DOHH2 (cell line): ENCODE measurements around the gene PRPF8.

ENCODE experiments used
- H3F3A ChIP-seq: fragments of 200-600 bp; sonication (generic), shearing (Covaris generic); 2 replicates; pipeline ENCODE4 v1.6.0; 2016; ENCODE audit warnings: antibody characterized with exemption, mild to moderate bottlenecking; ENCODE audit not compliant: control insufficient read depth, insufficient read depth
- H3K27ac ChIP-seq: fragments of 200-600 bp; sonication (generic); 2 replicates; pipeline ENCODE4 v1.5.1; 2014; ENCODE audit warnings: low read depth, mild to moderate bottlenecking, low read length, moderate library complexity
- H3K27me3 ChIP-seq: fragments of 200-600 bp; sonication (generic); 2 replicates; pipeline ENCODE4 v1.6.1; 2014; ENCODE audit warnings: mild to moderate bottlenecking, low read length, mixed read lengths; ENCODE audit not compliant: control insufficient read depth
- H3K36me3 ChIP-seq: fragments of 200-600 bp; sonication (generic); 2 replicates; pipeline ENCODE4 v1.6.1; 2014; ENCODE audit warnings: mild to moderate bottlenecking, low read length, moderate library complexity, mixed read lengths; ENCODE audit not compliant: control insufficient read depth
- H3K4me1 ChIP-seq: fragments of 200-600 bp; sonication (generic); 2 replicates; pipeline ENCODE4 v1.6.1; 2014; ENCODE audit warnings: mild to moderate bottlenecking, low read length, mixed read lengths; ENCODE audit not compliant: control insufficient read depth
- H3K4me2 ChIP-seq: fragments of 200-600 bp; sonication (generic); 2 replicates; pipeline ENCODE4 v1.6.0; 2014; ENCODE audit warnings: mild to moderate bottlenecking, low read length, moderate library complexity
- H3K4me3 ChIP-seq: fragments of 200-600 bp; sonication (generic); 2 replicates; pipeline ENCODE4 v1.5.1; 2014; ENCODE audit warnings: mild to moderate bottlenecking, low read length, mixed read lengths
- H3K79me2 ChIP-seq: fragments of 200-600 bp; sonication (generic); 2 replicates; pipeline ENCODE4 v1.6.1; 2014; ENCODE audit warnings: mild to moderate bottlenecking, low read length, mixed read lengths; ENCODE audit not compliant: control insufficient read depth
- H3K9me2 ChIP-seq: fragments of 200-600 bp; sonication (generic); replicated peaks from 2 replicates; pipeline ENCODE4 v1.6.1; 2014; ENCODE audit warnings: mild to moderate bottlenecking, low read length, mixed read lengths; ENCODE audit not compliant: control insufficient read depth
- H3K9me3 ChIP-seq: fragments of 200-600 bp; sonication (generic); 2 replicates; pipeline ENCODE4 v1.6.1; 2014; ENCODE audit warnings: antibody characterized with exemption, low read length, mixed read lengths; ENCODE audit not compliant: control insufficient read depth, insufficient read depth
- H4K20me1 ChIP-seq: fragments of 200-600 bp; sonication (generic); 2 replicates; pipeline ENCODE4 v1.6.0; 2014; ENCODE audit warnings: low read depth, mild to moderate bottlenecking, antibody characterized with exemption, low read length, moderate library complexity; ENCODE audit not compliant: control insufficient read depth, insufficient read depth
- CTCF ChIP-seq: fragments of 200-600 bp; sonication (generic); IDR thresholded peaks from one replicate; pipeline ENCODE4 v1.5.1; 2014; ENCODE audit warnings: antibody characterized with exemption, mild to moderate bottlenecking, low read depth, low read length; ENCODE audit not compliant: poor library complexity, severe bottlenecking
- EZH2phosphoT487 ChIP-seq: fragments of 200-600 bp; sonication (generic); IDR thresholded peaks from 2 replicates; pipeline ENCODE4 v1.6.1; 2017; ENCODE audit warnings: borderline replicate concordance, mild to moderate bottlenecking, antibody characterized with exemption, low read length, moderate library complexity, mixed read lengths

PRPF8 gene

DNA sequence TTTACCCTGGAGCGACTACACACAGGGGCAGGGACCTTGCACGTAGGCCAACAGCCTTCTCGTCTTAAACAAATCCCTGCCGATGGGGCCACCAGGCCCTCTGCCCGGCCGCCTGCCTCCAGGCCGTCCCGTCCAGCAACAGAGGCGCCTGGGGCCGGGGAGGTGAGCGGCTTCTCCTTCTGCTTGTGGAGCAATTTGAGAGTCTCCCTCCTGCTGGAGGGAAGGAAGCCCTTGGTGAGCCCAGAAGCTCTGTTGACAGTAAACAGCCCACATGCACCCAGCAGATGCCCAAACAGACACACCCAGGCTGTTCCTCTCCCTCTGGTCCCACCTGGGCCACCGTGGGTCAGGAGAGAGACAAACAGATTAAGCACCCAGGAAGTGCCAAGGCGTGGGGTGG, 64.2 kb downstream of the PRPF8 start:
- peaks cover 74% of the 10 kb centered on the region for H3K79me2 ChIP-seq
- no peak overlapping the region for H3K4me2 ChIP-seq
- no peaks in the 10 kb centered on the region; the same call in 1 of the 2 replicates for H3F3A ChIP-seq
- H3K9me2 ChIP-seq = no peaks in the 10 kb centered on the region
- no peak overlapping the region for H3K27ac ChIP-seq
- TF ChIP-seq EZH2phosphoT487 = no peak
- TF ChIP-seq CTCF = no peak
- no peaks in the 10 kb centered on the region for H3K27me3 ChIP-seq
- H3K4me3 ChIP-seq = no peak overlapping the region
- peaks cover 78% of the 10 kb centered on the region for H3K36me3 ChIP-seq
- H3K4me1 ChIP-seq = peaks cover 10% of the 10 kb centered on the region
- H3K9me3 ChIP-seq = no peaks in the 10 kb centered on the region
- no peaks in the 10 kb centered on the region for H4K20me1 ChIP-seq

DNA sequence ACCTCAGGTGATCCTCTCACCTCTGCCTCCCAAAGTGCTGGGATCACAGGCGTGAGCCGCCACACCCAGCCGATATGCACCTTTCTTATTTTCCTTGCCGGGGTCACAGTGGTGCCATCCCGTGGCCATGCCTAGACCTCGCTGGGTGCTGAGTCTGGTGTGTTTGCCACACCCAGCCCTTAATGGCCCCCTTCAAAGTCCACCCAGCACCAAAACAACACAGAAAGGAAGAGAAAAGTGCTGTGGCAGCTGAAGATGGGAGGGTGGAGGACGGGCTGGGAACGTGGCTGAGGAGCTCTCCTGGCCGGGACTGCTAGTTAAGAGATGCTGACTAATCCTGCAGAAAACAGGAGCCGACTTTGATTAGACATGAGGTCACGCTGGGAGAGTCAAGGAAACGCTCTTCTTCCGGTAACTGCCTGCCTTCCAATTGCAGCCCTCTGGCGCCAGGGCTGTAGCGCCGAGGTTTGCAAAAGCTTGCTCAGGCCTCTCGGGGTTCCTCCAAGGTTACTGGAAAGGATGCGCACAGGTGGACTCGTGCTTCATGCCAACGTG, 67.0 kb downstream of the PRPF8 start:
- Histone ChIP-seq H3K4me2 (no peak overlapping the region), H4K20me1 (no peaks in the 10 kb centered on the region), H3K9me2 (no peaks in the 10 kb centered on the region), H3K79me2 (peaks cover 48% of the 10 kb centered on the region), H3F3A (no peaks in the 10 kb centered on the region), H3K27me3 (no peaks in the 10 kb centered on the region), H3K27ac (no peak overlapping the region), H3K4me1 (no peaks in the 10 kb centered on the region), H3K4me3 (no peak overlapping the region), H3K36me3 (peaks cover 75% of the 10 kb centered on the region), H3K9me3 (no peaks in the 10 kb centered on the region)
- TF ChIP-seq EZH2phosphoT487 (no peak), CTCF (no peak)

GRCh38 chr17:1616101-1616500, 68.6 kb downstream of the PRPF8 start:
- H3K36me3 ChIP-seq = peaks cover 82% of the 10 kb centered on the region
- no peak for TF ChIP-seq CTCF
- TF ChIP-seq EZH2phosphoT487 = no peak
- H3K9me3 ChIP-seq = no peaks in the 10 kb centered on the region
- H3K4me1 ChIP-seq = no peaks in the 10 kb centered on the region
- no peak overlapping the region for H3K4me3 ChIP-seq
- H4K20me1 ChIP-seq = no peaks in the 10 kb centered on the region
- no peak overlapping the region for H3K27ac ChIP-seq
- H3K9me2 ChIP-seq = no peaks in the 10 kb centered on the region
- H3F3A ChIP-seq = no peaks in the 10 kb centered on the region
- H3K79me2 ChIP-seq = peaks cover 37% of the 10 kb centered on the region
- no peaks in the 10 kb centered on the region for H3K27me3 ChIP-seq
- no peak overlapping the region for H3K4me2 ChIP-seq
